Activated T-helper 1 cell treated with anti-CD3 and anti-CD28 coated beads, Interleukin-12 subunit alpha, Interleukin-12 subunit beta, Interleukin-2, Interleukin-4 antibody, amounts not matched to agents 30 ng/mL and 10 ng/mL and 1 ng/mL, durations not matched to agents 14 hours and 24 hours and 36 hours (primary cell): ENCODE data around the gene C16orf89. TPM values are rescaled to one million over a fixed set of nuclear protein-coding genes. Genes with fewer than 3 reads are reported as not detected.

ENCODE experiments used
- DNase-seq: peaks from one replicate; pipeline ENCODE4 v3.0.0; 2021; ENCODE audit warnings: low spot score
- H3K27ac Mint-ChIP-seq: one replicate; pipeline ENCODE4 v1.8.0; 2021; ENCODE audit warnings: mild to moderate bottlenecking, mixed read lengths
- H3K27me3 Mint-ChIP-seq: one replicate; pipeline ENCODE4 v1.8.0; 2022; ENCODE audit warnings: mild to moderate bottlenecking, moderate library complexity, mixed read lengths; ENCODE audit not compliant: insufficient read depth
- H3K36me3 Mint-ChIP-seq: one replicate; pipeline ENCODE4 v1.8.0; 2021; ENCODE audit warnings: low read depth, mixed read lengths
- H3K4me1 Mint-ChIP-seq: one replicate; pipeline ENCODE4 v1.8.0; 2021; ENCODE audit warnings: low read depth, mixed read lengths
- H3K4me3 Mint-ChIP-seq: one replicate; pipeline ENCODE4 v1.8.0; 2021; ENCODE audit warnings: mild to moderate bottlenecking, moderate library complexity, mixed read lengths
- H3K9me3 Mint-ChIP-seq: one replicate; pipeline ENCODE4 v1.8.0; 2021; ENCODE audit warnings: mixed read lengths
- intact Hi-C: fragments of 100-400 bp; cut with micrococcal nuclease; formaldehyde crosslinking; loops from one replicate; pipeline ENCODE4 v1.15.1; 2024
- total RNA-seq: library from RNA; stranded (reverse); gene quantifications from 2 replicates; pipeline ENCODE4 v1.2.3, GENCODE V29; 2022

C16orf89 gene
- total RNA-seq, 1 donor from 2014 or later, result not detected

- no peaks in the 10 kb centered on the region for H3K4me1 Mint-ChIP-seq
- DNase-seq, result no peak
- intact Hi-C loops, result no loop called here
Observed at GRCh38 chr16:5012887-5013286, 52.9 kb downstream of the C16orf89 start.

GRCh38 chr16:5011637-5012036 is 54.1 kb downstream of the C16orf89 start:
- no peaks in the 10 kb centered on the region for H3K27me3 Mint-ChIP-seq
- no peak for DNase-seq
- H3K4me3 Mint-ChIP-seq, result no peak overlapping the region
- H3K9me3 Mint-ChIP-seq, result no peaks in the 10 kb centered on the region
- H3K4me1 Mint-ChIP-seq, result no peaks in the 10 kb centered on the region
- H3K27ac Mint-ChIP-seq, result no peak overlapping the region
- intact Hi-C loops, result no loop called here
- H3K36me3 Mint-ChIP-seq, result no peaks in the 10 kb centered on the region

More at GRCh38 chr16:5012887-5013286, 52.9 kb downstream of the C16orf89 start:
- H3K9me3 Mint-ChIP-seq, result no peaks in the 10 kb centered on the region
- H3K27me3 Mint-ChIP-seq, result no peaks in the 10 kb centered on the region
- no peaks in the 10 kb centered on the region for H3K36me3 Mint-ChIP-seq
- no peak overlapping the region for H3K27ac Mint-ChIP-seq
- no peak overlapping the region for H3K4me3 Mint-ChIP-seq

GRCh38 chr16:5010576-5011329 is 55.0 kb downstream of the C16orf89 start:
- Mint-ChIP-seq H3K27ac (no peak overlapping the region), H3K36me3 (no peaks in the 10 kb centered on the region), H3K4me1 (no peaks in the 10 kb centered on the region), H3K4me3 (no peak overlapping the region), H3K9me3 (no peaks in the 10 kb centered on the region), H3K27me3 (no peaks in the 10 kb centered on the region)
- DNase-seq, result no peak
- intact Hi-C loops, result no loop called here

- no peak for DNase-seq
Observed at GRCh38 chr16:5008311-5008731, 57.4 kb downstream of the C16orf89 start.

DNA sequence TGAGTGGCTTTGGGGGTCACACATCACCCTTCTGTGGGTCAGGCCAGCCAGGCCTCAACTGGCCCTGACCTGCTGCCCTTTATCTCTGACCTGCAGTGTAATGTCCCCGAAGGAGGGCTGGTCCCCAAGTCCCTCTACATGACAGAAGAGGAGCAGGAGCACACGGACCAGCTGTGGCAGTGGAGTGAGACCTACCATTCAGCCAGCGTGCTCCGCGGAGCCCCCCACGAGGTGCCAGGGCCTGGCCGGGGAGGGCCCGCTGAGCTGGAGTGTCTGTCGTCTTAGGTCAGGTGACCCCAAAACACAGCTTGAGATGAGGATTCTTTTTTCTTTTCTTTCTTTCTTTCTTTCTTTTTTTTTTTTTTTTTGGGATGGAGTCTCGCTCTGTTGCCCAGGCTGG is 58.5 kb downstream of the C16orf89 start:
- Mint-ChIP-seq H3K4me1 (no peaks in the 10 kb centered on the region), H3K27ac (no peak overlapping the region), H3K27me3 (no peaks in the 10 kb centered on the region), H3K36me3 (no peaks in the 10 kb centered on the region), H3K9me3 (no peaks in the 10 kb centered on the region), H3K4me3 (no peak overlapping the region)
- intact Hi-C loops, result no loop called here
- DNase-seq, result no peak

More at GRCh38 chr16:5008311-5008731, 57.4 kb downstream of the C16orf89 start:
- H3K27ac Mint-ChIP-seq, result no peak overlapping the region
- no peaks in the 10 kb centered on the region for H3K27me3 Mint-ChIP-seq
- no peaks in the 10 kb centered on the region for H3K9me3 Mint-ChIP-seq
- H3K36me3 Mint-ChIP-seq, result no peaks in the 10 kb centered on the region
- H3K4me1 Mint-ChIP-seq, result no peaks in the 10 kb centered on the region
- intact Hi-C loops, result no loop called here
- H3K4me3 Mint-ChIP-seq, result no peak overlapping the region

- no peak overlapping the region for H3K27ac Mint-ChIP-seq
- no peaks in the 10 kb centered on the region for H3K36me3 Mint-ChIP-seq
- no peak overlapping the region for H3K4me3 Mint-ChIP-seq
- intact Hi-C loops, result no loop called here
- DNase-seq, result no peak
- no peaks in the 10 kb centered on the region for H3K27me3 Mint-ChIP-seq
- no peaks in the 10 kb centered on the region for H3K9me3 Mint-ChIP-seq
- no peaks in the 10 kb centered on the region for H3K4me1 Mint-ChIP-seq
Observed at GRCh38 chr16:5006348-5007193, 59.2 kb downstream of the C16orf89 start.

GRCh38 chr16:5005916-5006315 is 59.8 kb downstream of the C16orf89 start:
- H3K4me3 Mint-ChIP-seq, result no peak overlapping the region
- no peak overlapping the region for H3K27ac Mint-ChIP-seq
- H3K4me1 Mint-ChIP-seq, result no peaks in the 10 kb centered on the region
- intact Hi-C loops, result no loop called here
- no peak for DNase-seq
- no peaks in the 10 kb centered on the region for H3K9me3 Mint-ChIP-seq
- H3K36me3 Mint-ChIP-seq, result no peaks in the 10 kb centered on the region
- H3K27me3 Mint-ChIP-seq, result no peaks in the 10 kb centered on the region

DNA sequence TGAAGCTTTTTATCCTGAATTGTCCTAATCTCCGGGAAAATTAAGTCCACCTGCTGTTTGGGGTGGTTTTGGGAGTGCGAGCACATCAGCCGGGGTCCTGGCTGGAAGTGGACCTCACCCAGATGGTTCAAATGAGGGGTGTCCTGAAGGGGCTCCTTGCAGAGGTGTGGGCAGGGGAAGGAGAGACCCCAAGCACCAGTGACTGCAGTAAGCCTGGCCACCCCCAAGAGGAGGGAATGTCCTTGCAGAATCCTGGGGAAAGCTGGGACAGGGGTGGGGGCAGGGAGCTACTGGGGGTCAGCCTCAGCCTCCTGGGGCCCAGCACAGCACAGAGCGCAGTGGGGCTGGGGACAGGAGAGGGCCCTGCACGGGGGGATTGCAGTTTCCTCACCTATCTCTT is 61.4 kb downstream of the C16orf89 start:
- no peak for DNase-seq
- Mint-ChIP-seq H3K27me3 (no peaks in the 10 kb centered on the region), H3K4me3 (no peak overlapping the region), H3K9me3 (no peaks in the 10 kb centered on the region), H3K36me3 (no peaks in the 10 kb centered on the region), H3K27ac (no peak overlapping the region), H3K4me1 (no peaks in the 10 kb centered on the region)
- intact Hi-C loops, result no loop called here

DNA sequence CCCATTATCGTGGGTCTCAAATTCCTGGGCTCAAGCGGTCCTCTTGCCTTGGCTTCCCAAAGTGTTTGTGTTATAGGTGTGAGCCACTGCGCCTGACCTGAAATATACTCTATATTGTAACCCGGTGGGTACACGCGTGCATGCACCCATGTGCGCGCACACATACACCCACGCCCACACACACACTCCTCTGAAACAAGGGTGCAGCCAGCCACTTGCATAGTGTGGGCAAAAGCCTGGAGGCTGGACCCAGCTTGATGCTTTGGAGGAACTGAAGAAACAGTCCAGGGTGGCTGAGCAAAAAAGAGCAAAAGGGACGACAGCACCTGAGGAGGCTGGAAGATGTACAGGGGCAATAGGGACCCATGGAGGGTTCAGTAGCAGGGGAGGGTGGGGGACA is 61.9 kb downstream of the C16orf89 start:
- intact Hi-C loops, result no loop called here
- H3K27ac Mint-ChIP-seq, result no peak overlapping the region
- H3K4me3 Mint-ChIP-seq, result no peak overlapping the region
- no peaks in the 10 kb centered on the region for H3K9me3 Mint-ChIP-seq
- H3K27me3 Mint-ChIP-seq, result no peaks in the 10 kb centered on the region
- H3K4me1 Mint-ChIP-seq, result no peaks in the 10 kb centered on the region
- DNase-seq, result no peak
- H3K36me3 Mint-ChIP-seq, result no peaks in the 10 kb centered on the region

GRCh38 chr16:5003211-5003610 is 62.5 kb downstream of the C16orf89 start:
- Mint-ChIP-seq H3K27me3 (no peaks in the 10 kb centered on the region), H3K36me3 (no peaks in the 10 kb centered on the region), H3K4me1 (no peaks in the 10 kb centered on the region), H3K27ac (no peak overlapping the region), H3K4me3 (no peak overlapping the region), H3K9me3 (no peaks in the 10 kb centered on the region)
- no peak for DNase-seq
- intact Hi-C loops, result no loop called here

DNA sequence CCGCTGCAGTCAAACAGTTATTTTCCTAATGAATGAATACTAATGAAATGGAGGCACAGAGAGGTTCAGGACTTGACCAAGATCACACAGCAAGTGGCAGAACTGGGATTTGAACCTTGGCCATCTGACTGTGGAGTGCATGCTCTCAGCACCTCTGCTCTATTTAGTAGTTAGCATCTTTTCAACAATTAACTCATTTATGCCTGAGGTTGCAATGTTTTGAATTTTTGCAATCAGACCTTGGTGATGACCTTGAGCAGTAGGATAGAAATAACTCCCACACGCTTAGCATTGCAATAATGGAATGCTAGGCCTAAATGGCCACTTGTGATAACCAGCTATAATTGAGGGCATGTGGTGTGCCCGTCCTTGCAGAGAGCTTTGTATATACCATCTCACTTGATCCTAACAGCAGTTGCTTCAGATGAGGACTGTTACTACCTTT is 63.0 kb downstream of the C16orf89 start:
- Mint-ChIP-seq H3K27me3 (no peaks in the 10 kb centered on the region), H3K9me3 (no peaks in the 10 kb centered on the region), H3K4me1 (no peaks in the 10 kb centered on the region), H3K36me3 (no peaks in the 10 kb centered on the region), H3K4me3 (no peak overlapping the region), H3K27ac (no peak overlapping the region)
- intact Hi-C loops, result no loop called here
- DNase-seq, result no peak

DNA sequence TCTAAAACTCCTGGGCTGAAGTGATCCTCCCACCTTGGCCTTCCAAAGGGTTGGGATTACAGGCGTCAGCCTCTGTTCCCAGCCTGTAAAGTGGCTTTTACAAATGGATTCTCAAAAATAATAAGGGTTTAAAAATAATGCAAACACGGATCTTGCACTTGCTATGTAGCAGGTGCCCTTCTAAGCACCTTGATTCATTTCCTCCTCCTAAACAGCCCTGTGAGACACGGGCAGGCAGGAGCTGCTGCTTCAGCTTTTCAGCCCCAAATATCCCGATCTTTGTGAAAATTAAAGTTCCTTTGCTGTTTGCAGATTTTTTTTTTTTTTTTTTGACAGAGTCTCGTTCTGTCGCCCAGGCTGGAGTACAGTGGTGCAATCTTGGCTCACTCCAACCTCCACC is 63.8 kb downstream of the C16orf89 start:
- Mint-ChIP-seq H3K4me3 (no peak overlapping the region), H3K4me1 (no peaks in the 10 kb centered on the region), H3K9me3 (no peaks in the 10 kb centered on the region), H3K27me3 (no peaks in the 10 kb centered on the region), H3K27ac (no peak overlapping the region), H3K36me3 (no peaks in the 10 kb centered on the region)
- DNase-seq, result no peak
- intact Hi-C loops, result no loop called here

DNA sequence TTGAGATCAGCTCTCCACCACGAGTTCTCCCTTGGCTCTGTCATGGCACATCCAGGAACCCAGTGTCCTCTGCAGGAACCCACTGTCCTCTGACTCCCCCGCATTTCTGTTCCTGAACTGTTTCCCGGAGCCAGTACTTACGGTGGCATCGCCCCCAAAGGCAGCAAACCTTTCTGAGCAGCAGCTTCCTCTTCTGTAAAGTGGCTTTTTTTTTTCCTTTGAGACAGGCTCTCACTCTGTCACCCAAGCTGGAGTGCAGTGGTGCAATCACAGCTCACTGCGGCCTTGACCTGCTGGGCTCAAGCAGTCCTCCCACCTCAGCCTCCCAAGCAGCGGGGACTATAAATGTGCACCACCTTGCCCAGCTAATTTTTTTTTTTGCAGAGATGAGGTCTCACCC is 64.2 kb downstream of the C16orf89 start:
- H3K27me3 Mint-ChIP-seq, result no peaks in the 10 kb centered on the region
- intact Hi-C loops, result no loop called here

More for the DNA sequence above, 64.2 kb downstream of the C16orf89 start:
- Mint-ChIP-seq H3K27ac (no peak overlapping the region), H3K4me3 (no peak overlapping the region), H3K9me3 (no peaks in the 10 kb centered on the region), H3K4me1 (no peaks in the 10 kb centered on the region), H3K36me3 (no peaks in the 10 kb centered on the region)
- DNase-seq, result no peak
